Right ventricle myocardium inferior (tissue), 1 donor: ENCODE measurements around the gene ZNF74. TPM values are rescaled to one million over a fixed set of nuclear protein-coding genes. Genes with fewer than 3 reads are reported as not detected.
"Not testable (repeated sequence)": the region's sequence is repeated elsewhere in the genome, so short reads cannot be mapped to it uniquely, and the experiment has no call there.

Source experiments
- ATAC-seq: fragments of 200-7000 bp; cut with Tn5 transposase; one replicate; pipeline ENCODE4 v1.9.1; 2020; ENCODE audit warnings: mild to moderate bottlenecking, moderate library complexity
- DNase-seq: peaks from one replicate; pipeline ENCODE4 v3.0.0; 2021; ENCODE audit errors: missing footprints
- intact Hi-C: fragments of 100-400 bp; cut with DNase I; formaldehyde crosslinking; loops from one replicate; pipeline ENCODE4 v1.11.0; 2022
- total RNA-seq: library from RNA; stranded (reverse); fragmentation: NEBNext Ultra II Directional; extraction: Animal tissue kit (Norgen Biotek cat#: 25700); gene quantifications from one replicate; pipeline ENCODE4 v1.2.1, GENCODE V29; 2021
- donor health status: DM: no; HTN: yes; CAD: no; lungs with severe emphysema.

The ZNF74 gene
- total RNA-seq, 1 donor from 2014 or later = 6.3 TPM

GRCh38 chr22:20372406-20372854, 21.5 kb upstream of the ZNF74 start:
- ATAC-seq, intact Hi-C loops: not testable (repeated sequence)

DNA sequence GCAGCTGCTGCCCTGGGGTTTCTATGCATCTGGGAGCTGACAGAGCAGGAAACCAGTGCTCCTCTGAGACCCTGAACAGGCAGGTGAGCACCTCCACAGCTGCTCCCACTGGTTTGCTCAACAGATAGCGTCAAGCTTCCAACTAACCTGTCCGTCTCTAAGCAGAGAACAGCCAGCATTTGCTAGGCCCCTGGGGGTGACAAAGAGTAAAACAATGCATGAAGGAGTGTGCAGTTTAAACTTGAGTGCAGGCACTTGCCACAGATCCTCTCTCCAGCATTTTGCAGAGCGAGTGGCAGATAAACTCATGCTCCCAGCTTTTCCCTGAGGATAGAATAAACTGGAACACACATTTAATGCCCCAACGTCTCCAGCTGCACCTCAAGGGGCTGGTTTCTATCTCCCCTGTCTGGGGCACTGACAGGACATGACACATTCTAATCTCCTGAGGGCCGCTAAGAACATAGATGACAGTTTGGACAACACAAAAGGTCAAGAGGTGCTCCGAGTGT, 20.7 kb upstream of the ZNF74 start:
- DNase-seq, intact Hi-C loops, ATAC-seq: not testable (repeated sequence)

More at GRCh38 chr22:20372406-20372854, 21.5 kb upstream of the ZNF74 start:
- not testable (repeated sequence) for DNase-seq

- ATAC-seq, DNase-seq, intact Hi-C loops: not testable (repeated sequence)
Measured at GRCh38 chr22:20374130-20374529, 19.8 kb upstream of the ZNF74 start.

GRCh38 chr22:20376281-20376680, 17.7 kb upstream of the ZNF74 start:
- intact Hi-C loops, ATAC-seq: not testable (repeated sequence)

DNA sequence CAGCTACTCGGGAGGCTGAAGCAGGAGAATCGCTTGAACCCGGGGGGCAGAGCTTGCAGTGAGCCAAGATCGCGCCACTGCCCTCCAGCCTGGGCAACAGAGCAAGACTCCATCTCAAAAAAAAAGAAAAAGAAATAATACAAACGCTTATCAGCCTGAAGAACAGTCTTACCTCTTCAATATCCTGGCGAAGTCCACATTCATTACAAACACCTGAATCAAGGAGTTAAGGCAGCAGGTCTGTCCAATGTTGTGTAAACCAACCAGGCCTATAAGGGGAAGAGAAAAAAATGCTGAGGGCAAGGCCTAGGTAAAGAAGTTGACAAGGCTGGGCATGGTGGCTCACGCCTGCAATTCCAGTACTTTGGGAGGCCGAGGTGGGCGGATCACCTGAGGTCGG, 17.0 kb upstream of the ZNF74 start:
- intact Hi-C loops, ATAC-seq, DNase-seq: not testable (repeated sequence)

More at GRCh38 chr22:20376281-20376680, 17.7 kb upstream of the ZNF74 start:
- DNase-seq = not testable (repeated sequence)

- ATAC-seq = no peak
- DNase-seq = no peak
- intact Hi-C loops = no loop called here
Measured at GRCh38 chr22:20378110-20378509, 15.8 kb upstream of the ZNF74 start.

DNA sequence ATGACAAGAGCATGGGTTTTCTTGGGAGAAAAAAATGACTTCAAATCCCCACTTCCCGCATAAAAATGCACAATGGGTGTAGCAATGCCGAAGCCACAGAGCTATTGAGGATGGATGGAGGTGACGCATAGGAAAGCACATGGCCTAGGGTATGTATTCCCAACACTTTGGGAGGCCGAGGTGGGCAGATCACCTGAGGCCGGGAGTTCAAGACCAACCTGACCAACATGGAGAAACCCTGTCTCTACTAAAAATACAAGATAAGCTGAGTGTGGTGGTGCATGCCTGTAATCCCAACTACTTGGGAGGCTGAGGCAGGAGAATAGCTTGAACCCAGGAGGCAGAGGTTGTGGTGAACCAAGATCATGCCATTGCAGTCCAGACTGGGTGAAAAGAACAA, 15.3 kb upstream of the ZNF74 start:
- DNase-seq, intact Hi-C loops, ATAC-seq: not testable (repeated sequence)

- no peak for DNase-seq
- ATAC-seq = no peak
- intact Hi-C loops = no loop called here
Measured at GRCh38 chr22:20380486-20380885, 13.5 kb upstream of the ZNF74 start.

- no peak for ATAC-seq
- no peak for DNase-seq
- intact Hi-C loops = no loop called here
Measured at GRCh38 chr22:20383538-20383937, 10.4 kb upstream of the ZNF74 start.

DNA sequence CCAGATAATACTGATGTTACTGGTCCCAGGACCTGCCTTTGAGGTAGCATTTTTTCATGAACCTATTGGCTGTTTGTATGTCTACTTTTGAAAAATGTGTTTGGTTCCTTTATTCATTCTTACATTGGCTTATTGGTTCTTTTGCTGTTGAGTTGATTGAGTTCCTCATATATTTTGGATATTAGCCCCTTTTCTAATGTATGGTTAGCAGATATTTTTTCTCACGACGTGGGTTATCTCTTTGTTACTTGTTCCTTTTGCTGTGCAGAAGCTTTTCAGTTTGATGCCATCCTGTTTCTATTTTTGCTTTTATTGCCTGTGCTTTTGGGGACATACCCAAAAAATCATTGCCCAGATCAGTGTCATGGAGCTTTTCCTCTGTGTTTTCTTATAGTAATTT, 9.8 kb upstream of the ZNF74 start:
- intact Hi-C loops = no loop called here
- ATAC-seq (no peak), DNase-seq (no peak)

DNA sequence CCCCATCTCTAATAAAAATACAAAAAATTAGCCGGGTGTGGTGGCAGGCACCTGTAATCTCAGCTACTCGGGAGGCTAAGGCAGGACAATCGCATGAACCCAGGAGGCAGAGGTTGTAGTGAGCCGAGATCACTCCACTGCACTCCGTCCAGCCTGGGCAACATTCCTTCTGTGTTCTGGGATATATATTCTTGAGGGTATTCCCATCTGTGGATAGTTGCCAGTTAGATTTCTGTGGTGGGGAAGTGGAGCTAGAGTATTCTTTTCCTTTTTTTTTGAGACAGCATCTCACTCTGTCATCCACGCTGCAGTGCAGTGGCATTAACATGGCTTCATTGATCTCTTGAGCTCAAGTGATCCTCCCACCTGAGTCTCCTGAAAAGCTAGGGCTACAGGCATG, 9.1 kb upstream of the ZNF74 start:
- ATAC-seq = no peak
- intact Hi-C loops = no loop called here
- DNase-seq = no peak

DNA sequence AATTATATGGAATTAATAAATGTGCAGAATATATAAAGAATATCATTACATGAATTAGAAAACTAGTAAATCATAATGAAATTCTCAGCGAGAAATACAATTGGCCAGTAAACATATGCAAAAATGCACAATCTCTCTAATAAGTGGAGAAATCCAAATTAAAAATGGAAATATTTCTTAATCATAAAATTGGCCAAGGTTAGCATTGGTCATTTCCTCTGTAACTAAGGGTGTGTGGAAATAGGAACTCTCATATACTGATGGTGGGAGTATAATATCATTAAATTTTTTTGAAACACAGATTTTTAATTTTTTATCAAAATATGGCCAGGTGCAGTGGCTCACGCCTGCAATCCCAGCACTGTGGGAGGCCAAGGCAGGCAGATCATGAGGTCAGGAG, 7.6 kb upstream of the ZNF74 start:
- intact Hi-C loops = no loop called here
- ATAC-seq = no peak

GRCh38 chr22:20386972-20387371, 7.0 kb upstream of the ZNF74 start:
- no peak for ATAC-seq
- intact Hi-C loops = no loop called here
- DNase-seq = no peak

More for the DNA sequence above, 7.6 kb upstream of the ZNF74 start:
- no peak for DNase-seq

DNA sequence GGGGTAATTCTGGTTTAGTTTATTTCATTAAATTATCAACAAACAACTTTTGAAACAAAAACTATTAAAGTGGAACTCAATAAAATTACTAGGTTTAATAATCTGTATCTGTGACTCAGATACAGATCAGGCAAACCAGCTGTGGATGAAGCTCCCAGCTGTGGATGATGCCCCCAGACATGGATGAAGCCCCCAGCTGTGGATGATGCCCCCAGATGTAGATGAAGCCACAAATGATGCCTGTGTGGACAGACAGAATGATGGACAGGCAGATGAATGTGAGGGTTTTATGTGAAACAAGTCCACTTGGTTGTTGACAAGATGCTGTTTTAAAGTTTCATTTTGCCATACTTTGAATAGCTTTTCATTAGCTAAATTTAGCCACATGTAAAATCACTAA, 5.8 kb upstream of the ZNF74 start:
- intact Hi-C loops = no loop called here
- no peak for DNase-seq
- no peak for ATAC-seq

- no peak for ATAC-seq
- intact Hi-C loops = no loop called here
- no peak for DNase-seq
Measured at GRCh38 chr22:20389288-20389687, 4.7 kb upstream of the ZNF74 start.

- DNase-seq (no peak), ATAC-seq (no peak)
Measured at GRCh38 chr22:20390394-20390907, 3.5 kb upstream of the ZNF74 start.

GRCh38 chr22:20391222-20391621, 2.7 kb upstream of the ZNF74 start:
- no peak for ATAC-seq

More at GRCh38 chr22:20390394-20390907, 3.5 kb upstream of the ZNF74 start:
- intact Hi-C loops = loop anchor here (10.0 kb wide), 2 partner anchors 64 to 66 kb away; partner anchors contain the start of gene DGCR6L

DNA sequence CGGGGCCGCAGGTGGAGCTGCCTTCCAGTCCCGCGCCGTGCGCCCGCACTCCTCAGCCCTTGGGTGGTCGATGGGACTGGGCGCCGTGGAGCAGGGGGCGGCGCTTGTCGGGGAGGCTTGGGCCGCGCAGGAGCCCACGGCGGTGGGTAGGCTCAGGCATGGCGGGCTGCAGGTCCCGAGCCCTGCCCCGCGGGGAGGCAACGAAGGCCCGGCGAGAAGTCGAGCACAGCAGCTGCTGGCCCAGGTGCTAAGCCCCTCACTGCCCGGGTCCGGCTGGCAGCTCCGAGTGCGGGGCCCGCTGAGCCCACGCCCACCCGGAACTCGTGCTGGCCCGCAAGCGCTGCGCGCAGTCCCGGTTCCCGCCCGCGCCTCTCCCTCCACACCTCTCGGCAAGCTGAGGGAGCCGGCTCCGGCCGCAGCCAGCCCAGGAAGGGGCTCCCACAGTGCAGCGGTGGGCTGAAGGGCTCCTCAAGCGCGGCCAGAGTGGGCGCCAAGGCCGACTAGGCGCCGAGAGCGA, 1.5 kb upstream of the ZNF74 start:
- intact Hi-C loops = loop anchor here (10.0 kb wide), 2 partner anchors 62 to 68 kb away; partner anchors contain the start of gene DGCR6L
- not testable (repeated sequence) for DNase-seq

More at GRCh38 chr22:20391222-20391621, 2.7 kb upstream of the ZNF74 start:
- DNase-seq = no peak
- intact Hi-C loops = loop anchor here (10.0 kb wide), 2 partner anchors 64 to 66 kb away; partner anchors contain the start of gene DGCR6L

GRCh38 chr22:20392983-20393704, 807 bp upstream of the ZNF74 start:
- ATAC-seq (peak; percentile 17), DNase-seq (no peak)
- intact Hi-C loops = loop anchor here (10.0 kb wide), 2 partner anchors 62 to 68 kb away; partner anchors contain the start of gene DGCR6L

More for the DNA sequence above, 1.5 kb upstream of the ZNF74 start:
- not testable (repeated sequence) for ATAC-seq
